ENCODE measurements around the gene COL18A1. TPM values are rescaled to one million over a fixed set of nuclear protein-coding genes. Genes with fewer than 3 reads are reported as not detected.
A peak's percentile ranks its signal among the peaks of the same experiment; 100 is the strongest.

Gene COL18A1
- total and polyA plus RNA-seq, 9 of the 15 experiments (the other 6 are each of a cell fraction or from before 2014, with no cell fraction given) = 0.14 to 16.4 (median 2.0) TPM

DNA sequence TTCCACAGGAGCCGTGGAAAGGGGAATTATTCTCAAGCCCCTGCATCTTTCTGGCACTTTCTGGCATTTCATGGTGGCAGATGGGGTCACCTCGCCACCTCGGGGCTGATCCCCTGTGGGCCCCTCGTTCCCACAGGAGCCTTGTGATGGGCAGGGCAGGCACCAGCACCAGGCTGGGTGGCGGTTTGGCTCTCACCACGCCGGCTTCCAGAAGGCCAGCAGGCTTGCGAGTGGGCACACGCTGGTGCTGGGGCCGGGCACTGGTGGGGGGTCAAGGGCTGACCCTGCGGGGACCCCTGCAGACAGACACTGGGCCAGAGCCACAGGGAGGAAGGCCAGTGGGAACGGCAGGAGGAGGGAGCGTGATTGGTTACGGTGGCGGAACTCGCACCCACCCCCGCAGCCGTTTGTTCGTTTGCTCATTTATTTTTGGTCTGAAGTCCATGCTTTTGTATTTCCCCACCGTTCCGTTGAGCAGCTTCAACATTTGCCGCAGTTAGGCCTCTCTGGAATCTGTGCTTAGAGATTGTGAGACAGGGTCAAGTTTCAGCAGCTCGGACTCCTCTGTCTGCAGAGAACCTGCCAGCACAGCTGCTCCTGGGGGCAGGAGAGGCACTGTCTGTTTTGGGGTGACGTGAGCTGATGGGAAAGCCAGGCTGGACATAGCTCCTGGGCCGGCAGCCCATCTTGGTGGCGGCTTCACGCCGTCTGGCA is 5.3 kb downstream of the COL18A1 start (continued):
- TF ChIP-seq, protein P1, sequence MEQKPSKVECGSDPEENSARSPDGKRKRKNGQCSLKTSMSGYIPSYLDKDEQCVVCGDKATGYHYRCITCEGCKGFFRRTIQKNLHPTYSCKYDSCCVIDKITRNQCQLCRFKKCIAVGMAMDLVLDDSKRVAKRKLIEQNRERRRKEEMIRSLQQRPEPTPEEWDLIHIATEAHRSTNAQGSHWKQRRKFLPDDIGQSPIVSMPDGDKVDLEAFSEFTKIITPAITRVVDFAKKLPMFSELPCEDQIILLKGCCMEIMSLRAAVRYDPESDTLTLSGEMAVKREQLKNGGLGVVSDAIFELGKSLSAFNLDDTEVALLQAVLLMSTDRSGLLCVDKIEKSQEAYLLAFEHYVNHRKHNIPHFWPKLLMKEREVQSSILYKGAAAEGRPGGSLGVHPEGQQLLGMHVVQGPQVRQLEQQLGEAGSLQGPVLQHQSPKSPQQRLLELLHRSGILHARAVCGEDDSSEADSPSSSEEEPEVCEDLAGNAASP (IDR thresholded peaks at IDR 0.05) = no peak
- TF ChIP-seq L3MBTL2 (IDR thresholded peaks at IDR 0.05) = peak; percentile 42; the same call in 1 of the 2 replicates
- TF ChIP-seq, protein P2, sequence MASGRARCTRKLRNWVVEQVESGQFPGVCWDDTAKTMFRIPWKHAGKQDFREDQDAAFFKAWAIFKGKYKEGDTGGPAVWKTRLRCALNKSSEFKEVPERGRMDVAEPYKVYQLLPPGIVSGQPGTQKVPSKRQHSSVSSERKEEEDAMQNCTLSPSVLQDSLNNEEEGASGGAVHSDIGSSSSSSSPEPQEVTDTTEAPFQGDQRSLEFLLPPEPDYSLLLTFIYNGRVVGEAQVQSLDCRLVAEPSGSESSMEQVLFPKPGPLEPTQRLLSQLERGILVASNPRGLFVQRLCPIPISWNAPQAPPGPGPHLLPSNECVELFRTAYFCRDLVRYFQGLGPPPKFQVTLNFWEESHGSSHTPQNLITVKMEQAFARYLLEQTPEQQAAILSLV (tag; IDR thresholded peaks at IDR 0.05) = no peak
- TF ChIP-seq HLTF (IDR thresholded peaks at IDR 0.05) = no peak
- TF ChIP-seq, protein P3, sequence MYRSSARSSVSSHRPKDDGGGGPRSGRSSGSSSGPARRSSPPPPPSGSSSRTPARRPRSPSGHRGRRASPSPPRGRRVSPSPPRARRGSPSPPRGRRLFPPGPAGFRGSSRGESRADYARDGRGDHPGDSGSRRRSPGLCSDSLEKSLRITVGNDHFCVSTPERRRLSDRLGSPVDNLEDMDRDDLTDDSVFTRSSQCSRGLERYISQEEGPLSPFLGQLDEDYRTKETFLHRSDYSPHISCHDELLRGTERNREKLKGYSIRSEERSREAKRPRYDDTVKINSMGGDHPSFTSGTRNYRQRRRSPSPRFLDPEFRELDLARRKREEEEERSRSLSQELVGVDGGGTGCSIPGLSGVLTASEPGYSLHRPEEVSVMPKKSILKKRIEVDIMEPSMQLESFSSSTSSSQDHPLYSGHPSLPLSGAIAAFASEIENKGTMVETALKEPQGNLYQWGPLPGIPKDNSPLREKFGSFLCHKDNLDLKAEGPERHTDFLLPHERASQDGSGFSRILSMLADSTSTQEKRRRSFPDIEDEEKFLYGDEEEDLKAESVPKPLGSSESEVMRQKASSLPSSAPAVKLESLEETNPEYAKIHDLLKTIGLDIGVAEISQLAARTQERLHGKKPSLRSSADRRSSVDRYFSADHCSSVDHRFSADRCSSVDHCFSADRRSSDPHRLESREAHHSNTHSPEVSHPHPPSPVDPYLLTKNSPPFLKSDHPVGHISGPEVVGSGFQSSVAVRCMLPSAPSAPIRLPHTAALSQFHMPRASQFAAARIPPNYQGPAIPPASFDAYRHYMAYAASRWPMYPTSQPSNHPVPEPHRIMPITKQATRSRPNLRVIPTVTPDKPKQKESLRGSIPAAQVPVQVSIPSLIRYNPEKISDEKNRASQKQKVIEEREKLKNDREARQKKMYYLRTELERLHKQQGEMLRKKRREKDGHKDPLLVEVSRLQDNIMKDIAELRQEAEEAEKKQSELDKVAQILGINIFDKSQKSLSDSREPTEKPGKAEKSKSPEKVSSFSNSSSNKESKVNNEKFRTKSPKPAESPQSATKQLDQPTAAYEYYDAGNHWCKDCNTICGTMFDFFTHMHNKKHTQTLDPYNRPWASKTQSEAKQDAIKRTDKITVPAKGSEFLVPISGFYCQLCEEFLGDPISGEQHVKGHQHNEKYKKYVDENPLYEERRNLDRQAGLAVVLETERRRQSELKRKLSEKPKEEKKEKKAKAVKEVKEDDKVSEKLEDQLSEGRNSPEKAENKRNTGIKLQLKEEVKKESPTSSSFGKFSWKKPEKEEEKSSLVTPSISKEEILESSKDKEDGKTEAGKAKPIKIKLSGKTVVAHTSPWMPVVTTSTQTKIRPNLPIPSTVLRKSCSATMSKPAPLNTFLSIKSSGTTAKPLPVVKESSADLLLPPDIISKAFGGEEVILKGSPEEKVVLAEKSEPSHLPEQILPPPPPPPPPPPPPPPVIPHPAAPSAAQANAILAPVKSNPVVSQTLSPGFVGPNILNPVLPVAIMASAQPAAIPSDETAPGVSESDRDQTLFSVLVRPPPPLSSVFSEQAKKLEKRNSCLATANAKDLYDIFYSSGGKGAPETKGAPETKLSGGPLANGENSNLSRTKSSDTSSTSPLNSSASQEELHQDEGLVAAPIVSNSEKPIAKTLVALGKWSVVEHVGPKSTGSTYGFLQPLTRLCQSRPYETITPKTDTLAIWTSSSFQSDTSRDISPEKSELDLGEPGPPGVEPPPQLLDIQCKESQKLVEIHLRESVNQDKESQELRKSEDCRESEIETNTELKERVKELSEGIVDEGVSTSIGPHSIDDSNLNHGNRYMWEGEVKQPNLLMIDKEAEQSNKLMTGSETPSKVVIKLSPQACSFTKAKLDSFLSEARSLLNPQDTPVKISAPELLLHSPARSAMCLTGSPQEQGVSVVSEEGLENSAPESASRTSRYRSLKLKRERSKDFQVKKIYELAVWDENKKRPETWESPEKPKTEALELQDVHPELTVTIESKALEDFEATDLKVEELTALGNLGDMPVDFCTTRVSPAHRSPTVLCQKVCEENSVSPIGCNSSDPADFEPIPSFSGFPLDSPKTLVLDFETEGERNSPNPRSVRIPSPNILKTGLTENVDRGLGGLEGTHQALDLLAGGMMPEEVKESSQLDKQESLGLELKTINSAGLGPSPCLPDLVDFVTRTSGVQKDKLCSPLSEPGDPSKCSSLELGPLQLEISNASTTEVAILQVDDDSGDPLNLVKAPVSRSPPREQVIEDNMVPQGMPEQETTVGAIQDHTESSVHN (IDR thresholded peaks at IDR 0.05; ENCODE audit: borderline replicate concordance in 1 of 2, low read depth in 1 of 2) = no peak
- peak; percentile 30; the same call in 1 of the 2 replicates for TF ChIP-seq MTA2 (IDR thresholded peaks at IDR 0.05; ENCODE audit: low read depth)
- 0 out of 2 replicates have a peak, but pooled peaks have one; percentile 14 for TF ChIP-seq CXXC5 (CRISPR knock-in tag; IDR thresholded peaks at IDR 0.05)
- peak; percentile 43; the same call in 1 of the 2 replicates for TF ChIP-seq ELF4 (CRISPR knock-in tag; IDR thresholded peaks at IDR 0.05)
- no peak for TF ChIP-seq ZNF282 (CRISPR knock-in tag; IDR thresholded peaks at IDR 0.05)
- TF ChIP-seq, protein P4, sequence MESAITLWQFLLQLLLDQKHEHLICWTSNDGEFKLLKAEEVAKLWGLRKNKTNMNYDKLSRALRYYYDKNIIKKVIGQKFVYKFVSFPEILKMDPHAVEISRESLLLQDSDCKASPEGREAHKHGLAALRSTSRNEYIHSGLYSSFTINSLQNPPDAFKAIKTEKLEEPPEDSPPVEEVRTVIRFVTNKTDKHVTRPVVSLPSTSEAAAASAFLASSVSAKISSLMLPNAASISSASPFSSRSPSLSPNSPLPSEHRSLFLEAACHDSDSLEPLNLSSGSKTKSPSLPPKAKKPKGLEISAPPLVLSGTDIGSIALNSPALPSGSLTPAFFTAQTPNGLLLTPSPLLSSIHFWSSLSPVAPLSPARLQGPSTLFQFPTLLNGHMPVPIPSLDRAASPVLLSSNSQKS (CRISPR knock-in tag; IDR thresholded peaks at IDR 0.05) = no peak
- 0 out of 2 replicates have a peak, but pooled peaks have one; percentile 13 for TF ChIP-seq NFIC (IDR thresholded peaks at IDR 0.05)
- TF ChIP-seq, protein P5, sequence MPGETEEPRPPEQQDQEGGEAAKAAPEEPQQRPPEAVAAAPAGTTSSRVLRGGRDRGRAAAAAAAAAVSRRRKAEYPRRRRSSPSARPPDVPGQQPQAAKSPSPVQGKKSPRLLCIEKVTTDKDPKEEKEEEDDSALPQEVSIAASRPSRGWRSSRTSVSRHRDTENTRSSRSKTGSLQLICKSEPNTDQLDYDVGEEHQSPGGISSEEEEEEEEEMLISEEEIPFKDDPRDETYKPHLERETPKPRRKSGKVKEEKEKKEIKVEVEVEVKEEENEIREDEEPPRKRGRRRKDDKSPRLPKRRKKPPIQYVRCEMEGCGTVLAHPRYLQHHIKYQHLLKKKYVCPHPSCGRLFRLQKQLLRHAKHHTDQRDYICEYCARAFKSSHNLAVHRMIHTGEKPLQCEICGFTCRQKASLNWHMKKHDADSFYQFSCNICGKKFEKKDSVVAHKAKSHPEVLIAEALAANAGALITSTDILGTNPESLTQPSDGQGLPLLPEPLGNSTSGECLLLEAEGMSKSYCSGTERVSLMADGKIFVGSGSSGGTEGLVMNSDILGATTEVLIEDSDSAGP (CRISPR knock-in tag; IDR thresholded peaks at IDR 0.05) = no peak
